K562 (cell line): ENCODE results near the gene NOP10.

Source experiments
- EP300 ChIP-seq: IDR thresholded peaks from 2 replicates; pipeline ENCODE4 v1.6.1; 2012; ENCODE audit warnings: low read length, improper control_type of control experiment
- EZH2 ChIP-seq: IDR thresholded peaks from 2 replicates; pipeline ENCODE4 v1.6.1; 2012; ENCODE audit warnings: low read depth, mild to moderate bottlenecking, inconsistent platforms, low read length, borderline replicate concordance
- HMG20A ChIP-seq: fragments of 450-650 bp; formaldehyde crosslinking; conservative IDR thresholded peaks from 2 replicates; pipeline ENCODE4 v1.4.0; 2020; ENCODE audit warnings: mild to moderate bottlenecking, mixed read lengths
- PCBP2 ChIP-seq: fragments of 200-400 bp; formaldehyde crosslinking; IDR thresholded peaks from 2 replicates; pipeline ENCODE4 v1.6.1; 2018; ENCODE audit warnings: low read length, low read depth, mild to moderate bottlenecking, moderate library complexity; ENCODE audit not compliant: poor library complexity, severe bottlenecking
- ZBTB17 ChIP-seq: fragments of 450-650 bp; formaldehyde crosslinking; IDR thresholded peaks from 2 replicates; pipeline ENCODE4 v1.4.0; 2020; ENCODE audit warnings: mild to moderate bottlenecking

GRCh38 chr15:34318277-34319079 is 24.5 kb downstream of the NOP10 start:
- TF ChIP-seq PCBP2, result no peak
- no peak for TF ChIP-seq HMG20A (CRISPR knock-in tag)
- TF ChIP-seq EP300, result no peak
- no peak for TF ChIP-seq ZBTB17 (CRISPR knock-in tag)
- no peak for TF ChIP-seq EZH2
